H9 (cell line): ENCODE measurements around the gene KRT8. TPM values are rescaled to one million over a fixed set of nuclear protein-coding genes. Genes with fewer than 3 reads are reported as not detected.

Experiments used
- DNase-seq: peaks from one replicate; pipeline ENCODE4 v3.0.0-alpha.2; 2017
- H2AFZ ChIP-seq: one replicate; pipeline ENCODE4 v1.6.1; 2013; ENCODE audit warnings: mild to moderate bottlenecking, low read length, control low read depth, moderate library complexity
- H2AK5ac ChIP-seq: 2 replicates; pipeline ENCODE4 v1.6.1; 2013; ENCODE audit warnings: low read length, control low read depth, mixed read lengths; ENCODE audit not compliant: insufficient read length
- H2BK120ac ChIP-seq: one replicate; pipeline ENCODE4 v1.6.1; 2013; ENCODE audit warnings: low read depth, mild to moderate bottlenecking, low read length, control low read depth, inconsistent platforms; ENCODE audit not compliant: poor library complexity, severe bottlenecking
- H2BK12ac ChIP-seq: 2 replicates; pipeline ENCODE4 v1.6.1; 2013; ENCODE audit warnings: low read length, control low read depth, mixed read lengths, low read depth; ENCODE audit not compliant: insufficient read length
- H2BK15ac ChIP-seq: 2 replicates; pipeline ENCODE4 v1.6.1; 2013; ENCODE audit warnings: low read depth, low read length, control low read depth
- H2BK20ac ChIP-seq: one replicate; pipeline ENCODE4 v1.6.1; 2013; ENCODE audit warnings: low read depth, mild to moderate bottlenecking, low read length, control low read depth, inconsistent platforms; ENCODE audit not compliant: poor library complexity, severe bottlenecking
- H2BK5ac ChIP-seq: 2 replicates; pipeline ENCODE4 v1.6.1; 2013; ENCODE audit warnings: low read length, control low read depth, mixed read lengths; ENCODE audit not compliant: insufficient read length
- H3K14ac ChIP-seq: 2 replicates; pipeline ENCODE4 v1.6.1; 2013; ENCODE audit warnings: low read length, control low read depth; ENCODE audit not compliant: insufficient read depth
- H3K18ac ChIP-seq: 2 replicates; pipeline ENCODE4 v1.6.1; 2013; ENCODE audit warnings: low read depth, mild to moderate bottlenecking, mixed read lengths, low read length, control low read depth; ENCODE audit not compliant: insufficient read length
- H3K23ac ChIP-seq: 2 replicates; pipeline ENCODE4 v1.6.1; 2013; ENCODE audit warnings: low read length, control low read depth, mixed read lengths, low read depth; ENCODE audit not compliant: insufficient read length
- H3K23me2 ChIP-seq: 2 replicates; pipeline ENCODE4 v1.6.1; 2013; ENCODE audit warnings: low read depth, mild to moderate bottlenecking, mixed read lengths, low read length, control low read depth; ENCODE audit not compliant: insufficient read length, poor library complexity, severe bottlenecking
- H3K27ac ChIP-seq: 2 replicates; pipeline ENCODE4 v1.5.1; 2013; ENCODE audit warnings: low read length, control low read depth, mixed read lengths, low read depth; ENCODE audit not compliant: insufficient read length
- H3K27me3 ChIP-seq: 2 replicates; pipeline ENCODE4 v1.6.1; 2013; ENCODE audit warnings: low read length, control low read depth, inconsistent platforms; ENCODE audit not compliant: insufficient read depth
- H3K4ac ChIP-seq: 2 replicates; pipeline ENCODE4 v1.6.1; 2013; ENCODE audit warnings: low read depth, mild to moderate bottlenecking, control low read depth, inconsistent platforms, low read length, moderate library complexity
- H3K4me1 ChIP-seq: 2 replicates; pipeline ENCODE4 v1.6.1; 2013; ENCODE audit warnings: low read length, control low read depth, inconsistent platforms; ENCODE audit not compliant: insufficient read depth
- H3K4me2 ChIP-seq: 2 replicates; pipeline ENCODE4 v1.6.1; 2013; ENCODE audit warnings: low read length, control low read depth, mixed read lengths; ENCODE audit not compliant: insufficient read length, insufficient read depth
- H3K56ac ChIP-seq: 2 replicates; pipeline ENCODE4 v1.6.1; 2013; ENCODE audit warnings: low read depth, mild to moderate bottlenecking, mixed read lengths, low read length, control low read depth; ENCODE audit not compliant: insufficient read length
- H3K79me1 ChIP-seq: 2 replicates; pipeline ENCODE4 v1.6.1; 2013; ENCODE audit warnings: low read depth, mild to moderate bottlenecking, moderate library complexity, low read length, control low read depth, inconsistent platforms; ENCODE audit not compliant: insufficient read depth, poor library complexity, severe bottlenecking
- H3K79me2 ChIP-seq: 2 replicates; pipeline ENCODE4 v1.6.1; 2013; ENCODE audit warnings: low read length, control low read depth, inconsistent platforms; ENCODE audit not compliant: insufficient read depth
- H3K9ac ChIP-seq: 2 replicates; pipeline ENCODE4 v1.6.1; 2013; ENCODE audit warnings: low read length, control low read depth, mixed read lengths; ENCODE audit not compliant: insufficient read length; ENCODE audit errors: extremely low read depth
- H3K9me3 ChIP-seq: one replicate; pipeline ENCODE4 v1.6.1; 2013; ENCODE audit warnings: low read depth, low read length, inconsistent platforms; ENCODE audit not compliant: control insufficient read depth
- H3T11ph ChIP-seq: one replicate; pipeline ENCODE4 v1.6.1; 2013; ENCODE audit warnings: mild to moderate bottlenecking, low read length, control low read depth, inconsistent platforms
- H4K20me1 ChIP-seq: one replicate; pipeline ENCODE4 v1.6.1; 2013; ENCODE audit not compliant: control insufficient read depth, insufficient read length, insufficient read depth
- H4K5ac ChIP-seq: 2 replicates; pipeline ENCODE4 v1.6.1; 2013; ENCODE audit warnings: low read depth, mild to moderate bottlenecking, mixed read lengths, low read length, control low read depth; ENCODE audit not compliant: insufficient read length
- H4K8ac ChIP-seq: replicated peaks from 2 replicates; pipeline ENCODE4 v1.6.1; 2013; ENCODE audit warnings: low read length, control low read depth, mixed read lengths, low read depth; ENCODE audit not compliant: insufficient read length
- H4K91ac ChIP-seq: 2 replicates; pipeline ENCODE4 v1.6.1; 2013; ENCODE audit warnings: low read depth, mild to moderate bottlenecking, moderate library complexity, mixed read lengths, low read length, control low read depth; ENCODE audit not compliant: insufficient read length
- H3K27ac Mint-ChIP-seq, 3 experiments: 2 replicates in 2 of 3; 3 replicates in 1 of 3; pipeline ENCODE4 v1.8.0; 2020 to 2021; ENCODE audit warnings: mixed read lengths in 3 of 3, mild to moderate bottlenecking in 1 of 3, moderate library complexity in 1 of 3
- H3K27me3 Mint-ChIP-seq: 2 replicates; pipeline ENCODE4 v1.8.0; 2021; ENCODE audit warnings: low read depth, mild to moderate bottlenecking, moderate library complexity, mixed read lengths
- H3K36me3 Mint-ChIP-seq, 3 experiments: 2 replicates in 2 of 3; 3 replicates in 1 of 3; pipeline ENCODE4 v1.8.0; 2020 to 2021; ENCODE audit warnings: low read depth in 3 of 3, mixed read lengths in 3 of 3; ENCODE audit not compliant: insufficient read depth in 1 of 3
- H3K4me1 Mint-ChIP-seq, 2 experiments: 2 replicates each; pipeline ENCODE4 v1.8.0; 2020; ENCODE audit warnings: mixed read lengths in 2 of 2
- H3K4me3 Mint-ChIP-seq, 2 experiments: 2 replicates in 1 of 2; 3 replicates in 1 of 2; pipeline ENCODE4 v1.8.0; 2020 to 2021; ENCODE audit warnings: mild to moderate bottlenecking in 2 of 2, mixed read lengths in 2 of 2, moderate library complexity in 1 of 2
- H3K9me3 Mint-ChIP-seq, 2 experiments: 2 replicates in 1 of 2; 3 replicates in 1 of 2; pipeline ENCODE4 v1.8.0; 2020; ENCODE audit warnings: mild to moderate bottlenecking in 2 of 2, mixed read lengths in 2 of 2, moderate library complexity in 1 of 2
- CTCF ChIP-seq: fragments of 200-600 bp; sonication (generic); conservative IDR thresholded peaks from 3 replicates; pipeline ENCODE4 v1.8.0; 2021; ENCODE audit warnings: antibody characterized with exemption, mild to moderate bottlenecking
- WGBS: extraction: QIAGEN DNeasy Blood & Tissue Kit; methylation state at CpG from one replicate; pipeline ENCODE4 v1.1.7; 2013; ENCODE audit warnings: missing lambda C conversion rate, low lambda C conversion rate, mixed read lengths; ENCODE audit not compliant: insufficient read length; ENCODE audit errors: extremely low coverage; 5-methylcytosine and 5-hydroxymethylcytosine counted together
- total RNA-seq: library from RNA; stranded (reverse); gene quantifications from 2 replicates; pipeline ENCODE4 v1.2.1, GENCODE V29; 2021

Gene KRT8
- total RNA-seq, 1 experiment from 2014 or later, result 244 TPM

- Histone ChIP-seq H3K27me3 (no peaks in the 10 kb centered on the region), H3K9me3 (no peaks in the 10 kb centered on the region), H4K5ac (no peak overlapping the region), H3K4ac (no peak overlapping the region), H3K4me1 (peaks cover 19% of the 10 kb centered on the region; the same call in 1 of the 2 replicates), H2BK5ac (no peak overlapping the region), H3K9ac (peak overlapping the region; percentile 61), H3K56ac (no peak overlapping the region), H4K8ac (no peak overlapping the region), H3K79me1 (no peaks in the 10 kb centered on the region), H2BK12ac (no peak overlapping the region), H3K4me2 (peak overlapping the region; percentile 48), H3K18ac (no peak overlapping the region), H3K23me2 (peaks cover 3% of the 10 kb centered on the region), H3K79me2 (no peaks in the 10 kb centered on the region; the same call in 1 of the 2 replicates), H2BK120ac (no peak overlapping the region), H4K20me1 (no peaks in the 10 kb centered on the region), H3T11ph (no peak overlapping the region), H3K27ac (no peak overlapping the region), H2BK15ac (no peak overlapping the region), H2AFZ (no peak overlapping the region), H2AK5ac (no peak overlapping the region), H2BK20ac (no peak overlapping the region), H4K91ac (no peak overlapping the region), H3K14ac (no peak overlapping the region), H3K23ac (no peak overlapping the region)
- H3K4me3 Mint-ChIP-seq, result peak overlapping the region; percentile 96
- no peaks in the 10 kb centered on the region; a peak in 1 of 5 replicates for H3K9me3 Mint-ChIP-seq
- H3K4me1 Mint-ChIP-seq, result peaks cover 33 to 40% of the 10 kb centered on the region in 2 experiments
- no peaks in the 10 kb centered on the region; the same call in 1 of the 2 replicates for H3K27me3 Mint-ChIP-seq
- no CpG with 5 or more reads among the region's 34 CpGs for WGBS
- no peak overlapping the region; a peak in 1 of 7 replicates for H3K27ac Mint-ChIP-seq
- DNase-seq, result peak; percentile 89
- peaks cover 32 to 38% (median 37%) of the 10 kb centered on the region in 3 experiments for H3K36me3 Mint-ChIP-seq
- no peak for TF ChIP-seq CTCF
Observed at GRCh38 chr12:52903285-52903854, 1.5 kb downstream of the KRT8 start.
